HG03354 (cell line): ENCODE results near the gene UBL5.
"Not testable (repeated sequence)": the region's sequence is repeated elsewhere in the genome, so short reads cannot be mapped to it uniquely, and the experiment has no call there.

Source experiments
- ATAC-seq: cut with Tn5 transposase; IDR thresholded peaks from one replicate; pipeline ENCODE4 v1.9.1; 2021; ENCODE audit warnings: mild to moderate bottlenecking; ENCODE audit not compliant: unreplicated experiment, poor library complexity, severe bottlenecking

UBL5 gene

GRCh38 chr19:9808855-9809824, 18.6 kb upstream of the UBL5 start:
- ATAC-seq, result no peak

- no peak for ATAC-seq
Measured at GRCh38 chr19:9811139-9811538, 16.6 kb upstream of the UBL5 start.

- no peak for ATAC-seq
Measured at GRCh38 chr19:9818175-9818733, 9.5 kb upstream of the UBL5 start.

- ATAC-seq, result peak; percentile 88
Measured at GRCh38 chr19:9818734-9819595, 8.8 kb upstream of the UBL5 start, which contains the start of gene FBXL12. Gene FBXL12 (minus strand): TSS chr19:9819079. CDS start chr19:9818813, 266 bp downstream.

- ATAC-seq, result no peak
Measured at GRCh38 chr19:9819596-9819909, 8.2 kb upstream of the UBL5 start.

GRCh38 chr19:9820034-9820433, 7.7 kb upstream of the UBL5 start:
- ATAC-seq, result not testable (repeated sequence)

- no peak for ATAC-seq
Measured at GRCh38 chr19:9823816-9824215, 3.9 kb upstream of the UBL5 start.

GRCh38 chr19:9828551-9829063, 889 bp downstream of the UBL5 start:
- no peak for ATAC-seq

- no peak for ATAC-seq
Measured at GRCh38 chr19:9834307-9834725, 6.6 kb downstream of the UBL5 start.

- peak; percentile 97 for ATAC-seq
Measured at GRCh38 chr19:9834726-9835506, 7.2 kb downstream of the UBL5 start, which contains the start of gene PIN1. Gene PIN1 (plus strand): TSS chr19:9835318. CDS start chr19:9835345, 27 bp downstream.

- ATAC-seq, result peak; percentile 23
Measured at GRCh38 chr19:9835507-9835949, 7.8 kb downstream of the UBL5 start.

- ATAC-seq, result no peak
Measured at GRCh38 chr19:9836021-9836420, 8.3 kb downstream of the UBL5 start.

- no peak for ATAC-seq
Measured at GRCh38 chr19:9838324-9838723, 10.6 kb downstream of the UBL5 start.

GRCh38 chr19:9839415-9839814, 11.7 kb downstream of the UBL5 start:
- no peak for ATAC-seq

GRCh38 chr19:9842834-9843625, 15.3 kb downstream of the UBL5 start:
- ATAC-seq, result no peak

GRCh38 chr19:9843626-9844273, 16.0 kb downstream of the UBL5 start:
- not testable (repeated sequence) for ATAC-seq

GRCh38 chr19:9847087-9847671, 19.5 kb downstream of the UBL5 start:
- no peak for ATAC-seq

- ATAC-seq, result no peak
Measured at GRCh38 chr19:9848060-9848459, 20.3 kb downstream of the UBL5 start.
